HTR-8/SVneo (cell line): ENCODE data around the gene ANKRD45.
"Not testable (repeated sequence)": the region's sequence is repeated elsewhere in the genome, so short reads cannot be mapped to it uniquely, and the experiment has no call there.

Experiments used
- DNase-seq: peaks from one replicate; pipeline ENCODE4 v3.0.0; 2011; ENCODE audit warnings: low spot score, mixed read lengths; ENCODE audit not compliant: insufficient read length
- FAIRE-seq: peaks from 2 replicates; lab custom pipeline; 2011; peaks lifted over from hg19 to GRCh38; lab: Jason Lieb, UNC

The ANKRD45 gene

GRCh38 chr1:173648880-173649605, 20.6 kb downstream of the ANKRD45 start:
- FAIRE-seq (no peak), DNase-seq (no peak)

- no peak for FAIRE-seq
- no peak for DNase-seq
Observed at GRCh38 chr1:173646656-173647055, 23.0 kb downstream of the ANKRD45 start.

GRCh38 chr1:173642450-173643139, 27.1 kb downstream of the ANKRD45 start:
- not testable (repeated sequence) for FAIRE-seq, DNase-seq

DNA sequence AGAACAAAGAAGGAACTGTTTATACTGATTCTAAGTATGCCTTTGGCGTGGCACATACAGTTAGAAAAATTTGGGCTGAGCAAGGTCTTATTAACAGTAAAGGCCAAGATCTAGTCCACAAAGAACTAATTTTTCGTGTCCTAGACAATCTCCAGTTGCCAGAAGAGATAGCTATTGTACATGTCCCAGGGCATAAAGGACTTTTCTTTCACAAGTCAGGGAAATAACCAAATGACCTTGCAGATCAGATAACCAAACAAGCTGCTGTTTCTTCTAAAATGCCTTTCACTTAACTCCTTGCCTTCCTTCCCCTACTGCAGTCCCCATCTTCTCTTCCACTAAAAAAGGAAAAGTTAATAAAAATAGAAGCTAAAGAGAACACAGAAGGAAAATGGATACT, 30.5 kb downstream of the ANKRD45 start:
- FAIRE-seq, result no peak
- DNase-seq, result no peak

DNA sequence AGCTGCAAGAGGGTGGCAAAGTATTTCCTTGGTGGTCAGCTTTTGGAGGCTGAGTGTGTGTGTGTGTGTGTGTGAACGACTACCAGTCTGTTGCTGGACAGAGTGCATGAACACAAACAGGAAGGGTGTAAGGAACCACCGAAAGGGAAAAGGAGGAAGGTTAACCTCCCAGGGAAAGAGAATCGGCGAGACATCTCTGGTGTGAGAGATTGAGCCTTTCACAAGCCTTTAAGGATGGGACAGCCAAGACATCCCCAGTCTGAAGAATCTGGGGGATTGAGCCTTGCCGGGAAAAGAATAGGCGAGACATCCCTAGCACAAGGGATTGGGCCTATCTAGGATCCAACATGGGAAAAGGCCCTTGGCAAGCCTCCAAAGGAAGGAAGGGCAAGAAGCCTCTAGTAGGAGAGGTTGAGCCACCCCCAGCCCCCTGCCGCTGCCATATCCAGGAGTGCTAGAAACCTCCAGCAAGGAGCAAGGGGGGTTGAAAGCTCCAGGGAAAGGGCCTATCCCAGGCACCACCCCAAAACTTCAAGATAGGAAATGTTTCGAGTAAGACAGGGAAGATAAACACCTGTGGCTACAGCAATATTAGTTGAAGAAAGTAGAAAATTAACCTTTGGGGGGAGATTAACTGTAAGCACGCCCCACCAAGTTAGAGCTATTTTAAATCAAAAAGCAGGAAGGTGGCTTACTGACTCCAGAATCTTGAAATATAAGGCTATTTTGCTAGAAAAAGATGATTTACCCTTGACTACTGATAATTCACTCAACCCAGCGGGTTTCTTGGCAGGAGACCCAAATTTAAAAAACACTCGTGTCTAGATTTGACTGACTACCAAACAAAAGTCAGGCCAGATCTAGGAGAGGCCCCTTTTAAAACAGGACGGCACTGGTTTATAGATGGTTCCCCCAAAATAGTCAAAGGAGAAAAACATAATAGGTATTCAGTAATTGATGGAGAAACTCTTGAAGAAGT, 31.3 kb downstream of the ANKRD45 start:
- no peak for DNase-seq
- no peak for FAIRE-seq

DNA sequence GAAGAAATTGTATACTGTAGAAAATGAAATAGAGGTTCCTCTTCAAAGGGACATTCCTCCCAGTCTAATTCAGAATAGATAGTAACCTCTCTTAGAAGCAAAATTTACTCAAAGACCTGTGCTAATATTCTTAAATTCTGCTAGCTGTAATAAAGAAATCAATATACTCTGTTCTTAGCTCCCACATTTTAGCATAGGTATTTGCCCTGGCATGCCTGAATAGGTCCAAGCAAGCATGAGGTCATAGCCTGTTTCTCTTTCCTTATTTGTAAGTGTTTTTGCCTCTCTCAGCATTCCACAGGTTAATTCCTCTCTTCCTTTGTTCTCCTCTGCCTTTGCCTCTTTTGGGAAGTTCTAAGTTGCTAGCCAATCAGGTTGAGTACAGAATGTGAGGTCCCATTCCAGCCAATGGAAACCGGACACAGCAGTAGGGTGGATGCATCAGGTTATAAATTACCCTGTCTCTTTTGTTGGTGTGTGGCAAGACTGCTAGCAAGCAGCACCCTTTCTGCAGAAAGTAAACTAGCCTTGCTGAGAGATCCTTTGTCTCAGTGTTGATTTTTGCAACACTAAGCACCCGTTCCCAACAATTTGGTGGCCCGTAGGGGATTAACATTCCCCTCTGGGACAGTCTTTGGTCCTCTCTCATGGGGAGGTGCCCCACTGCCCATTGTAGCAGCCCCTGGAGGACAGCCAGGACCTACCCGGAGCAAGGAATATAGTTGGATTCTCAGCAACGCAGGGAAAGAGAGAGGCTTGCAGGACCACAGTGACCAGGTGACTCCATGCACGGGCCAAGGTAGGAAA, 32.2 kb downstream of the ANKRD45 start:
- FAIRE-seq, DNase-seq: not testable (repeated sequence)

DNA sequence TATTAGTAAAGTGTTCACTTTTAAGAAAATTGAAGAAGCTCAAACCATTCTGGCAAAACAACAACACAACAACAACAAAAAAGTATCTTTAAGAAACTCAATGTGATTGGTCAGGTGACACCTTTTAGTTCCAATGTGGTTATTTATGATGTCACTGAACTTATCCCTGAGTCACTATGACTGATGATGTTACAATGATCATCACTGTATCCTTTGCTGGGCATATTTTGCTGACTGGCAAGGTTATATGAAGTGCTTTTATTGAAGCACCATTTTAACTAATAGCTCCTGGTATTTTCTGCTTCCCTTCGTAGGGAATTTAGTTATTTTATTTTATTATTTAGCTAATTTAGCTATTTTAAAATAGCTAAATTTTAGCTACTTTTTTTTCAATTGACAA, 34.5 kb downstream of the ANKRD45 start, which contains the start of gene TEX50:
Gene TEX50, plus strand, starts transcription at position 223 of the 400 bp plus-strand sequence. CDS start 184 bp downstream, outside the sequence.
- FAIRE-seq (no peak), DNase-seq (no peak)

GRCh38 chr1:173628888-173629287, 40.8 kb downstream of the ANKRD45 start:
- no peak for DNase-seq
- FAIRE-seq, result no peak

- FAIRE-seq, result no peak
- DNase-seq, result no peak
Observed at GRCh38 chr1:173627269-173627668, 42.4 kb downstream of the ANKRD45 start.

GRCh38 chr1:173616859-173617258, 52.8 kb downstream of the ANKRD45 start:
- FAIRE-seq, result no peak
- DNase-seq, result no peak

GRCh38 chr1:173613086-173613485, 56.6 kb downstream of the ANKRD45 start:
- FAIRE-seq, DNase-seq: not testable (repeated sequence)

GRCh38 chr1:173608503-173609216, 61.0 kb downstream of the ANKRD45 start:
- DNase-seq (no peak), FAIRE-seq (no peak)

DNA sequence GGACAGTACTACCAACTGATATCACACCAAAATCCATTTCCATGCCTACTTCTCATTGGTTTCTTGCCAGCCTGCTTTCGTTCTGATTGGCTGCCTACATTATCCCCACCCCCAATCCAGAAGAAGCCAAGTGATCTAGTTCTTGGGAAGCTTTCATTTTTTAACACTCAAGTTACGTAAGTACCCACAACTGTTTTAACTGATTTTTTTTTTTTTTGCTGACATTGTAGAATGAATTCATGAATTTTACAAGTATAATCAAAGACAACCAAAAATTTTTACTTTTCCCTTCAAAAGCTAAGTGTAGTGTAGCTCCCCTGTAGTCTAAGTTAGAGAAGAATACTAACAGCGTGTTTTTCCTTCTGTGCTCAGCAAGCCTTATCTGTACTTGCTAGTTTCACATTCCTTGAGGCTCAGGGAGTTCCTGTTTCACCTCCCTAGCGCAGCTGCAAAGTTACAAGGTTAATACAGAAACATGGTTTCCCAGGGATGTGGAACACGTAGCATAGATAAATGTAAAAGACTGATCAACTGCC, 66.5 kb downstream of the ANKRD45 start, which contains the start of gene SLC9C2:
Gene SLC9C2, minus strand, starts transcription at position 17 of the 536 bp plus-strand sequence. CDS start 1,296 bp downstream, outside the sequence.
- FAIRE-seq, result no peak
- no peak for DNase-seq

DNA sequence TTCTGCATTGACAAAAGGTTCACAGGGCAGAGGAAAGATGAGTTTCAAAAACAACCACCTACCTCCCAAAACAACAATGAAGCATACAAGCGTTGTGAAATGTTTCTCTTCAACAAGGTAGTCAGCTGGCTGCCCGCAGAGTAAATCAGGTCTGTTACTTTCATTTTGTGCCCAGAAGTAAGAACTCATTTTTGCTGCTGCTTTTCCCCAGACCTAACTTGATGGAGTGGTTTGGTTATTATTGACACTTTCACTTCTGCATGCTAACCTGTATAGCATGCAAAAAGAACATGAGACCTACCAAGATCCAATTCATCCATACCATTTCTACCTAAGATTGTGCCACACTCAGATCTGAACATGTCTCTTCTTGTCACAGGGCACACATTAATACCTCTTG, 68.1 kb downstream of the ANKRD45 start:
- FAIRE-seq (peak; percentile 23), DNase-seq (no peak)

DNA sequence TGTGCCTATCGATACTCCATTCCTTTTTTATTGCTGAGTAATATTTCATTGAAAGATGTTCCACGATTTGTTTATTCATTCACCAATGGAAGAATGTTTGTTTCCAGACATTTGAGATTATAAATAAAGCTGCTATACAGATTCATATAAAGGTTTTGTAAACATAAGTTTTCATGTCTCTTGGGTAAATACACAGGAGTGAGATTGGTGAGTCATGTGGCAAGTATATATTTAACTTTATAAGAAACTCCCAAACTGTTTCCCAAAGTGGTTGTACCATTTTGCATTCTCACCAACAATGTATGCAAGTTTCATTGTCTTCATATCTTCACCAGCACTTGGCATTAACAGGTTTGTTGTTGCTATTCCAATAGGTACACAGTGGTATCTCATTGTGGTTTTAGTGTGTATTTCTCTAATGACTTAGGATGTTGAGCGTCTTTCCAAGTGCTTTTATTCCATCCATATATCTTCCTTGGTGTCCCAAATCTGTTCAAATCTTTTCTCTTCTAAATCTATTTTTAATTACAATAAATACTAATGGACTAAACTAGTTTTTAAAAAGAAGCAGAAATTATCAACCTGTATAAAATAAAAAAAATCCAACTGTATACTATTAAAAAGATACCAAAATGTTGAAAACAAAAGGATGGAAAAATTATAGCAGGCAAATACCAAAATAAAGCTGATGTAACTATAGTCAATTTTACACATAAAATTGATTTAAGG, 73.4 kb downstream of the ANKRD45 start:
- no peak for FAIRE-seq
- DNase-seq, result no peak

GRCh38 chr1:173591138-173591537, 78.5 kb downstream of the ANKRD45 start:
- FAIRE-seq, DNase-seq: not testable (repeated sequence)

DNA sequence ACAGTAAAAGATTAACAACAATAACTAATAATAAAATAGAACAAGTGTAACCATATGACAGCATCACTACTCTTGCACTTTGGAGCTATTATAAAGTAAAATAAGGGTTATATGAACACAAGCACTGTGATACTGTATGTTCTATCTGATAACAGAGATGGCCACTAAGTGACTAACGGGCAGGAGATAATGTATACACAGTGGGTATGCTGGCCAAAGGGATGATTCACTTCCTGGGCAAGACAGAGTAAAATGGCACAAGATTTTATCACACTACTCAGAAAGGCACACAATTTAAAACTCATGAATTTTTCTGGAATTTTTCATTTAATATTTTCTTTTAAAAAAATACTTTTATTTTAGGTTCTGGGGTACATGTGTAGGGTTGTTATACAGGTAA, 79.1 kb downstream of the ANKRD45 start:
- no peak for FAIRE-seq
- DNase-seq, result peak; percentile 7
